Right atrium auricular region (tissue), 2 donors: ENCODE results near the gene SNX9. TPM values are rescaled to one million over a fixed set of nuclear protein-coding genes. Genes with fewer than 3 reads are reported as not detected.
"Not testable (repeated sequence)": the region's sequence is repeated elsewhere in the genome, so short reads cannot be mapped to it uniquely, and the experiment has no call there.

Experiments
- DNase-seq: peaks from one replicate; pipeline ENCODE4 v3.0.0-alpha.2; 2019; ENCODE audit warnings: low spot score
- H3K27ac ChIP-seq, 2 donors: fragments of 200-600 bp; sonication (generic); 1 replicate in 1 of 2; 2 replicates in 1 of 2; pipeline ENCODE4 v1.5.1; 2016 to 2019
- H3K27me3 ChIP-seq, 2 donors: fragments of 200-600 bp; sonication (generic); one replicate each; pipeline versions ENCODE4 v1.5.1 to v1.6.0; 2017 to 2019
- H3K36me3 ChIP-seq: fragments of 200-600 bp; sonication (generic); one replicate; pipeline ENCODE4 v1.5.1; 2016
- H3K4me1 ChIP-seq, 2 donors: fragments of 200-600 bp; sonication (generic); one replicate each; pipeline versions ENCODE4 v1.5.1 to v1.6.0; 2017 to 2019
- H3K4me3 ChIP-seq, 2 donors: fragments of 200-600 bp; sonication (generic); 1 replicate in 1 of 2; 2 replicates in 1 of 2; pipeline ENCODE4 v1.5.1; 2017 to 2019; ENCODE audit warnings: mild to moderate bottlenecking in 1 of 2, moderate library complexity in 1 of 2
- H3K9me3 ChIP-seq, 2 donors: fragments of 200-600 bp; sonication (generic); one replicate each; pipeline ENCODE4 v1.5.1; 2019
- CTCF ChIP-seq, 2 donors: fragments of 200-600 bp; sonication (generic); IDR thresholded peaks; one replicate each; pipeline ENCODE4 v1.5.1; 2019; ENCODE audit warnings: antibody characterized with exemption in 2 of 2
- total RNA-seq, 2 donors: library from RNA; depleted of rRNA; stranded (reverse); fragments of >200 nt; gene quantifications; one replicate each; pipeline ENCODE4 v1.1.0, GENCODE V29; 2016

The SNX9 gene
- total RNA-seq, 2 donors from 2014 or later = 26.6 to 39.4 TPM

DNA sequence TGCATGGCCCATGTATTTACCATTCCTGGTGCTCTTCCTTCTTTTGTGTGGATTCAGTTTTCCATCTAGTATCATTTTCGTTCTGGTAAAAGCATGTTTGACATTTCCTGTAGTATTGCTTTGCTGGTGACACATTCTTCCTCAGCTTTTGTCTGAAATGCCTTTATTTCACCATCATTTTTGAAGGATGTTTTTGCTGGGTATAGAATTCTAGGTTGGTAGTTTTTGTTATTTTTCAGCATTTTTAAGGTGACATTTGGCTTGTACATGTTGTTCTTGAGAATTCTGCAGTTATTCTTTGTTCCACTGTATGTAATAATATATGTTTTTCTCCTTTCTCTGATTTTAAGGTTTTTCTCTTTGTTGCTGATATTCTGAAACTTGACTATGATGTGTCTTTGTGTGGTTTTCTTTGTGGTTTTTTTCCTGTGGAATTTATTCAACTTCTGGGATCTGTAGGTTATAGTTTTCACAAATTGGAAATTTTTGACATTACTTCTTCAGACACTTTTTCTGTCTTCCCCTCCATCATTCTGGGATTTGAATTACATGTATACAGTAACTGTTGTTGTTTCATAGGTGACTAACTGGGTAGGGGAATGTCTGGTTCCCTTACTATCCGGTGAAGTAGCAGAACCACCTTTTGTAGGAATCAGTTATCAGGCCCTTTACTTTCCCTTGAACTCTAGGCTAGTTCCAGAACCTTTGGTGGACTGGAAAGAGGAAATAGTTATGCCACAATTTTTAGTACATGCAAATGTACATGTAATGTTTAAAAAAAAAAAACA lies 30.2 kb downstream of the SNX9 start:
- Histone ChIP-seq H3K27me3 (no peaks in the 10 kb centered on the region), H3K4me1 (peaks cover 0 to 4% of the 10 kb centered on the region in 2 donors), H3K27ac (no peak overlapping the region), H3K36me3 (no peaks in the 10 kb centered on the region), H3K4me3 (no peak overlapping the region), H3K9me3 (peaks cover 8 to 16% of the 10 kb centered on the region in 2 donors)
- no peak for TF ChIP-seq CTCF (IDR thresholded peaks at IDR 0.05)
- DNase-seq = no peak

DNA sequence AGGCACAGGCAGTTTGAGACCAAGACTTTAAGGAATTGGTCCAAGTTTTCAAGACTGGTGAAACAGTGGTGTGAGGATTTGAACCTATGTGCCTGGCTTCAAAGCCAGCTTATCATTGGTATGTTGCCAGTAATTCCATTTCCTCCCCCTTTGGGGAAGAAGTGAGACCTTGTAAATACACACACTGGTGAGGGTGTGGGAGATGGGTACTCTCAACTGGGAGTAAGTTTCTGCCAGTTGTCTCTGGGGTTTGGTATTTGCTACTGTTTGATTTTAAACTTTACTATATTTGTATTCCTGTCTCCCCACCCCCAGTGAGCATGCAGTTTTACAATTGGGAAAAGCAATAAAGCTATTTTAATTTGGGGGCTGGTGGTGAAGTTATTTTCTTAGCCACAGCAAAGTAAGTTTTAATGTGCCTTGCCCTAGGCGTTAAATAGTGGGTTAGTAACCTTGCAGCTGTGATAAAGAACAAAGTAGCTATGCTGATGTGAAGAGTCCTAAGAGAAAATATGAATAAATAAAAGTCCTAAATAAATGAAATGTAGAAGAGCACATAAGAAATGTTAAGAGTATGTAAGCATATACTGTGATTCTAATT lies 31.0 kb downstream of the SNX9 start:
- H3K4me3 ChIP-seq = no peak overlapping the region
- TF ChIP-seq CTCF (IDR thresholded peaks at IDR 0.05) = no peak
- DNase-seq = no peak
- H3K4me1 ChIP-seq = no peaks in the 10 kb centered on the region
- no peak overlapping the region for H3K27ac ChIP-seq
- no peaks in the 10 kb centered on the region for H3K36me3 ChIP-seq
- peaks cover 8 to 16% of the 10 kb centered on the region in 2 donors for H3K9me3 ChIP-seq
- H3K27me3 ChIP-seq = no peaks in the 10 kb centered on the region

- DNase-seq = no peak
- peaks cover 0 to 11% of the 10 kb centered on the region in 2 donors for H3K4me1 ChIP-seq
Observed at GRCh38 chr6:157855325-157855724, 32.3 kb downstream of the SNX9 start.

DNA sequence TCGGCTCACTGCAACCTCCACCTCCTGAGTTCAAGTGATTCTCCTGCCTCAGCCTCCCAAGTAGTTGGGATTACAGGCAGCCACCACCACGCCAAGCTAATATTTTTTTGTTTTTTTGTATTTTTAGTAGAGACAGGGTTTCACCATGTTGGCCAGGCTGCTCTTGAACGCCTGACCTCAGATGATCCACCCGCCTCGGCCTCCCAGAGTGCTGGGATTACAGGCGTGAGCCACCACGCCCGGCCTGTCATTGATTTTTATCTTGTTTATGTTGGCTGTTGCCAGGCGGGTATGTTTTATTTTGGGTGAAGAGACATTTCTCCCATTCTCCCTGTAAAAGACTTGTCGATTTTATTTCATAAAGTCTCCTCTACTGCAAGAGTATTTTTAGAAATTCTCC lies 32.8 kb downstream of the SNX9 start:
- peaks cover 0 to 16% of the 10 kb centered on the region in 2 donors for H3K4me1 ChIP-seq
- DNase-seq, H3K27ac ChIP-seq, H3K27me3 ChIP-seq, H3K4me3 ChIP-seq, H3K36me3 ChIP-seq: not testable (repeated sequence)
- H3K9me3 ChIP-seq = peaks cover 8 to 16% of the 10 kb centered on the region in 2 donors

More at GRCh38 chr6:157855325-157855724, 32.3 kb downstream of the SNX9 start:
- no peak overlapping the region for H3K27ac ChIP-seq
- H3K27me3 ChIP-seq = no peaks in the 10 kb centered on the region
- no peak overlapping the region for H3K4me3 ChIP-seq
- peaks cover 8 to 16% of the 10 kb centered on the region in 2 donors for H3K9me3 ChIP-seq
- TF ChIP-seq CTCF (IDR thresholded peaks at IDR 0.05) = no peak
- H3K36me3 ChIP-seq = no peaks in the 10 kb centered on the region

GRCh38 chr6:157858664-157859063 lies 35.6 kb downstream of the SNX9 start:
- not testable (repeated sequence) for H3K27me3 ChIP-seq, H3K9me3 ChIP-seq, H3K36me3 ChIP-seq, H3K4me3 ChIP-seq, H3K27ac ChIP-seq, DNase-seq
- H3K4me1 ChIP-seq = peaks cover 0 to 40% of the 10 kb centered on the region in 2 donors

GRCh38 chr6:157859775-157860504 lies 36.9 kb downstream of the SNX9 start:
- H3K27ac ChIP-seq = no peak overlapping the region
- H3K9me3 ChIP-seq = no peaks in the 10 kb centered on the region
- no peak overlapping the region for H3K4me3 ChIP-seq
- peaks cover 0 to 40% of the 10 kb centered on the region in 2 donors for H3K4me1 ChIP-seq
- no peaks in the 10 kb centered on the region for H3K36me3 ChIP-seq
- TF ChIP-seq CTCF (IDR thresholded peaks at IDR 0.05) = no peak
- no peak for DNase-seq
- H3K27me3 ChIP-seq = no peaks in the 10 kb centered on the region
